GM18526 (cell line): ENCODE data around the gene TMEM121.

Experiments
- POLR2A ChIP-seq: IDR thresholded peaks from 3 replicates; pipeline ENCODE4 v1.6.1; 2011; ENCODE audit not compliant: insufficient read length; ENCODE audit errors: extremely low read depth

The TMEM121 gene

DNA sequence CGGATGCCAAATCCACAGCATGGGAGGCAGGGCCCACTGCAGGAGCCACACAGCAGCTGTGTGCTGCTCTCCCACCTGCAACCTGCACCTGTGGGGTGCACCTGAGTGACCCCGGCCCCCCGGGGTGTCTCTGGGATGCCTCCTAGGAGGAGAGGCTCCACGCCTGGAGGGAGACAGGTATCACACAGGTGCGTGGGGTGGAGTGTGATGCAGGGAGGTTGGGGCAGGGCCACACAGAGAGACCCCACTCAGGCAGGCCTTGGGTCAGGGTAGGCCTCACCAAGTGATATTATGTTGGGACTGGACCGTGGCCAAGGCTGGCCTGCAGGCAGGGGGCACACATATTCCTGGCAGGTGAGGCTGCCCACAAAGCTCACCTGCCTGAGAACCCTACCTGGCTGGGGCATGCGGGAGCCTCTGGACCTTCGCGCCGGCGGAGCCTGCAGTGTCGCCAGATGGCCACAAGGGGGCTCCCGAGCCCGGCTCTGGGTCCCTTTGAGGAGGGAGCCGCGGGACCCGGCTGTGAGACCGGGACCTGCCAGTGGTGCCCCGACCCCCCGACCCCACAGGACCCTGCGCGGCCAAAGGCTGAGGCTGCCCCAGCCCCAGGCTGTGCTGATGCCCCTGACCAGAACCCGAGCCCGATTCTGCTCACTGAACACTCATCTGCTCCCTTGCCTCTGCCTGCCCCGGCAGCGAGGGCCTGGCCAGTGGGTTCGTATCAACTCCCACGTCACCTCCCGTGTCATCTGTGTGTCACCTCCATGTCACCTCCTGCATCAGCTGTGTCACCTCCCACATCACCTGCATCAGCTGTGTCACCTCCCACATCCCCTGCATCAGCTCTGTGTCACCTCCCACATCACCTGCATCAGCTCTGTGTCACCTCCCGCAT is 11.4 kb downstream of the TMEM121 start:
- TF ChIP-seq POLR2A, result no peak

DNA sequence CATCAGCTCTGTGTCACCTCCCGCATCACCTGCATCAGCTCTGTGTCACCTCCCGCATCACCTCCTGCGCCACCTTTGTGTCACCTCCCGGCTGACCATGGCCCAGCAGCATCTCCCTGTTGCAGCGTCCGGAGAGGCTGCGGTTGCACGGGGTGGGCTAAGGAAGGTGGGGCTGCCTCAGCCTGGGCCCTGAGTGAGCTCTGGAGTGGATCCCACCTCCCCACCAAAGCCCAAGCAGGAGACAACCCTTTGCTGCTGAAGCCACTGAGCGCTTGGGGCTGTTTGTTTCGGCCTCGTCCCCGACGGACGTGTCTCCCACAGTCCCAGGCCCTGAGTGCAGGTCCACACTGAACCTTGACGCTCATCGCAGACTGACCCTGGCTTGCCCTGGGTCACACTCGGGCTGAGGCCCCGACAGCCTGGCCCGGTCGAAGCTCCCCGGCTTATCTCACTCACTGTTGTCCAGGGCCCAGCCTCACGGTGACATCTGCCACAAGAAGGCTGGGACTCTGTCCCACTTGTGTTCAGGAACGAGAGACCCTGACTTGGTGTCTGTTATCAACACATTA is 12.2 kb downstream of the TMEM121 start:
- TF ChIP-seq POLR2A, result no peak

DNA sequence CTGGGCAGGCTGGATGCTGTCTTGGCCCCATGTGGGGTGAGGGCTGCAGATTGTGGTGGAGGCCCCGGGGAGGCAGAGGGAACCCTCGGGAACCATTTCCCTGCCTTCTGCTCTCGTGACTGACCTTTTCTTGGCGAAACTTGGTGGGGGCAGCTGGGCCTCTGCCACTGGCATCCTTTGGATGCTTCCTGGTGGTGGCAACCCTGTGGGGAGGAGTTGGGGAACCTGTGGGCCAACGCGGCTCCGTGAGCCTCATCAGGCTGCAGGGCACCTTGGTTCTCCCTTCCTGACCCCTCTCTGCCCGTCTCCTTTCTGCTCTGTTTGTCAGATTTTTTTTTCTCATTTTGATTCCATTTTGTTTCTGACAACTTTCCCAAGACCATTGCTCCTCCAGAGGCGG is 14.4 kb downstream of the TMEM121 start:
- TF ChIP-seq POLR2A, result no peak

DNA sequence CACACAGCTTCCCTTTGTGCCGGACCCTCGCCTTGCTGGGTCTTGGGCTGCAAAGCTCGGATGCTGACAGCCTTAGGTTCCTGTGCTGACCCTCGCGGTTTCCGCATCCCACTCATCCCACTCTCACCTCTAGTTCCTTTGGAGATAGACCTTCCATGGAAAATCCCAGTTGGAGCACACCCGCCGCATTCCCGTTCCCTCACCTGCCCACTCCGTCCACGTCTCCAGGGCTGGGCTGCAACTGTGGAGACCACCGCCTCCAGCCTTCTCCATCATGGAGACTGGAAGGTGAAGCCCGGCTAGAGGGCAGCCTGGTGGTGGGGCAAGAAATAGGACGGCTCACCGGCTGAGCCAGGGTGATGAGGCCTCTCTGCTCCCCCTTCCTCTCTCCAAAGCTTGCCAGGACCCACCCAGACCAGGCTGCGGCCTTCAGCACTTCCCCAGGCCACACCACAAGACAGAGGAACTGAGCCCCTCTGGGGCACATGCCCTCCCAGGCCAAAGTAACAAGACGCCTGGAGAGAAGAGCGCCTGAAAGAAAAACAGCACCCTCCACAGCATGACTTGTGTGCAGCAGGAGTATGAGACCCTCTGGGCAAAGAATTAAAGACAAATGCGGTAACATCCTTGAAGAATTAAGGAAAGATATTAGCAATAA is 15.0 kb downstream of the TMEM121 start:
- no peak for TF ChIP-seq POLR2A

DNA sequence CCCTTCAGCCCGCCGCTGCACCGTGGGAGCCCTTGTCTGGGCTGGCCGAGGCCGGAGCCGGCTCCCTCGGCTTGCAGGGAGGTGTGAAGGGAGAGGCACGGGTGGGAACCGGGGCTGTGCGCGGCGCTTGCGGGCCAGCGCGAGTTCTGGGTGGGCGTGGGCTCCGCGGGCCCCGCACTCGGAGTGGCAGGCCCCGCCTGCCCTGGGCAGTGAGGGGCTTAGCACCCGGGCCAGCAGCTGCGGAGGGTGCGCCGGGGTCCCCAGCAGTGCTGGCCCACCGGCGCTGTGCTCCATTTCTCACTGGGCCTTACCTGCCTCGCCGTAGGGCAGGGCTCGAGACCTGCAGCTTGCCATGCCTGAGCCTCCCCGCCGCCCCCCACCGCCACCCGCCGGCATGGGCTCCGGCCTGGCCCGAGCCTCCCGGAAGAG is 21.4 kb downstream of the TMEM121 start:
- TF ChIP-seq POLR2A, result no peak

DNA sequence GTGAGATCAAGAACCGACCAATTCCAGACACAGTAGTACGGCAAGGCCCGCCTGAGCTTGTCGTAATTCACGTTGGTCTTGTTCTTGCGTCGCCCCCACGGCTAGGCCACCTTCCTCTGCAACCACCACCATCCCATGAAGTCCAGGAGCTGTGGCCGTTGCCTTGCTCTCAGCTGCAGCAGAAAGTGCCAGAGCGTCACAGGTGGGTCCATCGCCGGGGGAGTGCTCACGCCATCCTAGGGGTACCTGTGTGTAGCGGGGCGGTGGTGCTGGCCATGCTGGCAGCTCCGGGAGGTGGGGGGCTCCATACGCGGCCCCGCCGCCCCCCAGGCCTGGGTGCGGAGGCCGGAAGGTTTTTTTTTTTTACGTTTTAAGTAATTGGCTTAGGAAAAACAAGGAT is 23.1 kb downstream of the TMEM121 start:
- no peak for TF ChIP-seq POLR2A

DNA sequence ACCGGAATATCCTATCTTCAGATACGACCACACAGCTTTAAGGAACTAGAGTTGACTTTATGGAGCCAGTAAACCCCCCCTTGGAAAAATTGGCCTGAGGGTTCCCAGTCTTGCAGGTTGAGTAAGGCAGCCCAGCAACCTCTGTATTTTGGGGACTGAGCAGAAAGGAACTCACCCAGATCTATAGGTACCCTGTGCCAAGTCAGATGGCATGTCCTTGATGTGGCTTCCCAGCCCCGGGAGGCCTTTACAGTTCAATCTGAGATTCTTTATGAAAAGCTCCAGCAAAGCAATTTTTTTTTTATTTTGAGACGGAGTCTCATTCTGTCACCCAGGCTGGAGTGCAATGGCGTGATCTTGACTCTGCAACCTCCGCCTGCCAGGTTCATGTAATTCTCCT is 27.6 kb downstream of the TMEM121 start:
- no peak for TF ChIP-seq POLR2A

DNA sequence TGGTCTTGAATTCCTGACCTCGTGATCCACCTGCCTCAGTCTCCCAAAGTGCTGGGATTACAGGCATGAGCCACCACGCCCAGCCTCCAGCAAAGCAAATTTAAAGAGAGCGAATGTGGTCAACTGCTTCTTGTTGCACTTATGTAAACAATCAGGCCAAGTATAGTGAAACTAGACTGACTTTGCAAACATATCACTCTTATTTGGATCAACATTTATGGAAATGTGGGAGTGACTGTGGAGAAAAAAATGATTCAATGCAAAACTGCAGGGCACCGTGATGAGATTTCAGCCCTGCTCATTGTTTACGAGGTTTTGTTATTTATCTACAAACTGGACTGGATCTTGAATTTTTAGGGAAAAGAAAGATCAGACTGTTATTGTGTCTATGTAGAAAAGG is 28.1 kb downstream of the TMEM121 start:
- no peak for TF ChIP-seq POLR2A

DNA sequence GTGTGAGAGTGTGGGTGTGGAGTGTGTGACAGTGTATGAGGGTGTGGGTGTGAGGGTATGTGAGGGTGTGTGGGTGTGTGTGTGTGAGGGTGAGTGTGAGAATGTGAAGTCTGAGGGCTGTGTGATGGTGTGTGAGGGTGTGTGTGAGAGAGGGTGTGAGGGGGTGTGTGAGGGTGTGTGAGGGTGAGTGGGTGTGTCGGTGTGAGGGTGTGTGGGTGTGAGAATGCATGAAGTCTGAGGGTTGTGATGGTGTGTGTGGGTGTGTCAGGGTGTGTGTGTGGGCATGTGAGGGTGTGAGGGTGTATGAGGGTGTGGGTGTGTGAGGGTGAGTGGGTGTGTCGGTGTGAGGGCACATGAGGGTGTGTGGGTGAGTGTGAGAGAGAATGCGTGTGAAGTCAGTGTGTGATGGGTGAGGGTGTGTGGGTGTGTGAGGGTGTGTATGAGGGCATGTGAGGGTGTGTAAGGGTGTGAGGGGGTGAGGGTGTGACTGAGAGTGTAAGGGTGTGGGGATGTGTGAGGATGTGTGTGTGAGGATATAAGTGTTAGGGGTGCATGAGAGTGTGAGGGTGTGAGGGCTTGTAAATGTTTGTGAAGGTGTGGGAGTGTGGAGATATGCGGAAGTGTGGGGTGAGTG is 36.4 kb downstream of the TMEM121 start:
- no peak for TF ChIP-seq POLR2A

DNA sequence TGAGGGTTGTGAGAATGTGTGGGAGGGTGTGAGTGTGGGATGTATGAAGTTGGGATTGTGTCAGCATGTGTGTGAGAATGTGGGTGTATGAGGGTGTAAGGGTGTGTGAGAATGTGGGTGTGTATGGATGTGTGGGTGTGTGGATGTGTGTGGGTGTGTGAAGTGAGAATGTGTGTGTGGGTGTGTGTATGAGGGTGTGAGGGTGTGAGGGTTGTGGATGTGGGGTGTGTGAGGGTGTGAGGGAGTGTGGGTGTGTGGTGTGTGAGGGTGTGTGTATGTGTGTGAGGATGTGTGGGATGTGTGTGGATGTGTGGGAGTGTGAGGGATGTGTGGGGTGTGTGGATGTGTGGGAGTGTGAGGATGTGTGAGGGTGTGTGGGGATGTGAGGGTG is 37.0 kb downstream of the TMEM121 start:
- TF ChIP-seq POLR2A, result no peak

DNA sequence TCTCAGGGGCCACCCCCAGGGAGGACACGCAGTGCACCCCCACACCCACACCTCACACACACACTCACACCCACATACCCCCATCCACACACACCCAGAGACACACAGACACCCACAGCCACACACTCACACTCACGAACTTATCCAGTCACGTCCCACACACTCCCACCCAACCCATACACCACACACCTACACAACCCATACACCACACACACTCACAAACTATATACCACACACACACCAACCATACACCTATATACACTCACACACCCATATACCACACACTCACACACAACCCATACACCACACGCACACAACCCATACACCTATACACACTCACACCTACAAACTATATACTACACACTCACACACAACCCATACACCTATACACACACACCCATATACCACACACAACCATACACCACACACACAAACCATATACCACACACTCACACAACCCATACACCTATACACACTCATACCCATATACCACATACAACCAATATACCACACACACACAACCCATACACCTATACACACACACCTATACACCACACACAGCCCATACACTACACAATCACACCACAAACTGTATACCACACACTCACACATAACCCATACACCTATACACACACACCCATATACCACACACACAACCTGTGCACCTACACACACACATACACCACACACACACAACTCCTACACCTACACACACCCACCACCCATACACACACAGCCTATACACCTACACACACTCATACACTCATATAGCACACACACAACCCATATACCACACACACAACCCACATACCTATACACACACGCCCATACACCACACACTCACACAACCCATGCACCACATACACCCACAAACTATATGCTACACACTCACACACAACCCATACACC is 42.7 kb downstream of the TMEM121 start:
- no peak for TF ChIP-seq POLR2A

DNA sequence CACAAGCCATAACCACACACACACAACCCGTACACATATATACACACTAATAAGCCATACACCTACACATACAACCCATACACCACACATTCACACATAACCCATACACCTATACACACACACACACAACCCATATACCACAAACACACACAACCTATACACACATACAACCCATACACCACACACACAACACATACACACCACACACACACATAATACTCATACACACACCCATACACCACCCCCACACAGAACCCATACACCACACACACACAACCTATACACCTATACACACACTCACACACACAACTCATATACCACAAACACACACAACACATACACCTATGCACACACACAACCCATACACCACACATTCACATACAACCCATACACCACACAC is 44.1 kb downstream of the TMEM121 start:
- no peak for TF ChIP-seq POLR2A

DNA sequence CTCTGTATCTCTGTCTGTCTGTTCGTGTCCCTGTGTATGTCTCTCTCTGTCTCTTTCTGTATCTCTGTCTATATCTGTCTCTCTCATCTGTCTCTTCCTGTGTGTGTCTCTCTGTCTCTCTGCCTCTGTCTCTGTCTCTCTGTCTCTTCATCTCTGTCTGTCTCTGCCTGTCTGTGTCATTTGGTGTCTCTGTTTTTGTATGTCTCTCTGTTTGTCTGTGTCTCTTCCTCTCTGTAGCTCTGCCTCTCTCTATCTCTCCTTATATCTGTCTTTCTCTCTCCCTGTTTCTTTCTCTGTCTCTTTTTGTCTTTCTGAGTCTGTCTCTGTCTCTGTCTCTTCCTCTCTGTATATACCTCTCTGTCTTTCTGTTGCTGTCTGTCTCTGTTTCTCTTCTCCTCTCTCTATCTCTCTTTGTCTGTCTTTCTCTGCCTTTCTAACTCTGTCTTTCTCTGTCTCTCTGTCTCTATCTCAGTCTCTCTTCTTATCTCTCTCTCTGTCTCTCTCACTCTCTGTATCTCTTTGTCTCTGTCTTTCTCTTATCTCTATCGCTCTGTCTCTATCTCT is 50.2 kb downstream of the TMEM121 start:
- no peak for TF ChIP-seq POLR2A

DNA sequence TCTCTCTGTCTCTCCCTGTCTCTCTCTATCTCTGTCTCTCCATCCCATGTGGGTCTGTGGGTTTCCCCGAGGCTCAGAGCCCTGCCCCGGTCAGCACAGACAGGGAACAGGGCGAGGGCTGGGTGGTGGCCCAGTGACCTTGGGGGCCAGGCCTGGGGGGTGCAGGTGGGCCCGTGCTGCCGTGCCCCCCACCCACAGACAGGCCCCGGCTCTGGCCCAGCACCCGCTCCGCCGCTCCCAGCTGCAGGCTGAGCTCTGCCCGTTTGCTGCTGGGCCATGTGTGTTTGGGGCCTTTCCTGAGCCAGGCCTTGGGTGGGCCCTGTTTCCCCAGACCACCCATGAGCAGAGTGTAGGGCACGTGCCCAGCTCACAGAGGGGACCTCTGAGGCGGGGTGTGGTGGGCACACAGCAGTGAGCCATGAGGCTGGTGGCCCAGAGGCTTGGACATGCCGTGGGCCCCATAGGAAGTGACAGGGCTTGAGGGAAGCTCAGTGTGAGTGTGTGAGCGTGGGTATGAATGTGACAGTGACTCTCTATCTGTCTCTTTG is 51.0 kb downstream of the TMEM121 start:
- peak; percentile 23 for TF ChIP-seq POLR2A
